ENCODE results near the gene BCL2L15.

Gene BCL2L15

GRCh38 chr1:113929750-113930498, 42.5 kb upstream of the BCL2L15 start:
- peak overlapping the region; percentile 99 for H3K4me3 ChIP-seq
- H3K9me3 ChIP-seq (ENCODE audit: low read depth, low read length), result no peaks in the 10 kb centered on the region

GRCh38 chr1:113928941-113929749, 41.8 kb upstream of the BCL2L15 start, which contains the start of gene HIPK1:
TSS of gene HIPK1 (plus strand) at chr1:113929324.
- no peak for DNase-seq (ENCODE audit: low read depth, low spot score)
- H3K9ac ChIP-seq (ENCODE audit: insufficient read length), result peak within 1 kb of the TSS; percentile 87
- no peaks in the 10 kb centered on the region for H3K9me3 ChIP-seq (ENCODE audit: low read depth, low read length)
- peak within 1 kb of the TSS; percentile 99 for H3K4me3 ChIP-seq
- H3K36me3 ChIP-seq (ENCODE audit: insufficient read depth, low read length), result peaks cover 8% of the 10 kb centered on the region
- peak within 1 kb of the TSS; percentile 88 for H3K27ac ChIP-seq
- TF ChIP-seq FOXP2 (optimal IDR thresholded peaks at IDR 0.05; ENCODE audit: control extremely low read depth, extremely low read length, insufficient read depth) (no peak), EZH2 (IDR thresholded peaks at IDR 0.05) (no peak), POLR2AphosphoS5 (IDR thresholded peaks at IDR 0.05; ENCODE audit: borderline replicate concordance, low read depth, low read length) (peak; percentile 80)

More at GRCh38 chr1:113929750-113930498, 42.5 kb upstream of the BCL2L15 start:
- no peak for DNase-seq (ENCODE audit: low read depth, low spot score)
- TF ChIP-seq POLR2AphosphoS5 (IDR thresholded peaks at IDR 0.05; ENCODE audit: borderline replicate concordance, low read depth, low read length), result no peak
- no peak for TF ChIP-seq FOXP2 (optimal IDR thresholded peaks at IDR 0.05; ENCODE audit: control extremely low read depth, extremely low read length, insufficient read depth)
- no peak for TF ChIP-seq EZH2 (IDR thresholded peaks at IDR 0.05)
- peaks cover 14% of the 10 kb centered on the region for H3K36me3 ChIP-seq (ENCODE audit: insufficient read depth, low read length)
- peak overlapping the region; percentile 88 for H3K27ac ChIP-seq
- peak overlapping the region; percentile 87 for H3K9ac ChIP-seq (ENCODE audit: insufficient read length)

GRCh38 chr1:113928187-113928930, 41.0 kb upstream of the BCL2L15 start:
- no peak for DNase-seq (ENCODE audit: low read depth, low spot score)
- TF ChIP-seq POLR2AphosphoS5 (IDR thresholded peaks at IDR 0.05; ENCODE audit: borderline replicate concordance, low read depth, low read length) (no peak), EZH2 (IDR thresholded peaks at IDR 0.05) (no peak), FOXP2 (optimal IDR thresholded peaks at IDR 0.05; ENCODE audit: control extremely low read depth, extremely low read length, insufficient read depth) (no peak)
- Histone ChIP-seq H3K27ac (peak overlapping the region; percentile 88), H3K4me3 (peak overlapping the region; percentile 99), H3K9ac (ENCODE audit: insufficient read length) (peak overlapping the region; percentile 87), H3K36me3 (ENCODE audit: insufficient read depth, low read length) (no peaks in the 10 kb centered on the region), H3K9me3 (ENCODE audit: low read depth, low read length) (no peaks in the 10 kb centered on the region)

- no peaks in the 10 kb centered on the region for H3K36me3 ChIP-seq (ENCODE audit: insufficient read depth, low read length)
- H3K4me3 ChIP-seq, result no peak overlapping the region
- no peak for DNase-seq (ENCODE audit: low read depth, low spot score)
- no peaks in the 10 kb centered on the region for H3K9me3 ChIP-seq (ENCODE audit: low read depth, low read length)
- no peak overlapping the region for H3K27ac ChIP-seq
- TF ChIP-seq POLR2AphosphoS5 (IDR thresholded peaks at IDR 0.05; ENCODE audit: borderline replicate concordance, low read depth, low read length) (no peak), EZH2 (IDR thresholded peaks at IDR 0.05) (no peak), FOXP2 (optimal IDR thresholded peaks at IDR 0.05; ENCODE audit: control extremely low read depth, extremely low read length, insufficient read depth) (no peak)
- H3K9ac ChIP-seq (ENCODE audit: insufficient read length), result no peak overlapping the region
Observed at GRCh38 chr1:113924473-113924872, 37.1 kb upstream of the BCL2L15 start.

GRCh38 chr1:113922957-113923356, 35.6 kb upstream of the BCL2L15 start:
- DNase-seq (ENCODE audit: low read depth, low spot score), result no peak
- H3K9ac ChIP-seq (ENCODE audit: insufficient read length), result no peak overlapping the region
- no peak overlapping the region for H3K27ac ChIP-seq

GRCh38 chr1:113918243-113918642, 30.9 kb upstream of the BCL2L15 start:
- H3K4me3 ChIP-seq, result no peak overlapping the region

More at GRCh38 chr1:113922957-113923356, 35.6 kb upstream of the BCL2L15 start:
- Histone ChIP-seq H3K4me3 (no peak overlapping the region), H3K9me3 (ENCODE audit: low read depth, low read length) (no peaks in the 10 kb centered on the region), H3K36me3 (ENCODE audit: insufficient read depth, low read length) (no peaks in the 10 kb centered on the region)
- TF ChIP-seq EZH2 (IDR thresholded peaks at IDR 0.05) (no peak), FOXP2 (optimal IDR thresholded peaks at IDR 0.05; ENCODE audit: control extremely low read depth, extremely low read length, insufficient read depth) (no peak), POLR2AphosphoS5 (IDR thresholded peaks at IDR 0.05; ENCODE audit: borderline replicate concordance, low read depth, low read length) (no peak)

GRCh38 chr1:113917400-113918082, 30.2 kb upstream of the BCL2L15 start:
- no peak overlapping the region for H3K4me3 ChIP-seq
- peaks cover 11% of the 10 kb centered on the region for H3K36me3 ChIP-seq (ENCODE audit: insufficient read depth, low read length)

More at GRCh38 chr1:113918243-113918642, 30.9 kb upstream of the BCL2L15 start:
- Histone ChIP-seq H3K36me3 (ENCODE audit: insufficient read depth, low read length) (peaks cover 6% of the 10 kb centered on the region; the same call in 1 of the 2 replicates), H3K9me3 (ENCODE audit: low read depth, low read length) (no peaks in the 10 kb centered on the region), H3K27ac (no peak overlapping the region), H3K9ac (ENCODE audit: insufficient read length) (no peak overlapping the region)
- TF ChIP-seq FOXP2 (optimal IDR thresholded peaks at IDR 0.05; ENCODE audit: control extremely low read depth, extremely low read length, insufficient read depth) (no peak), EZH2 (IDR thresholded peaks at IDR 0.05) (no peak), POLR2AphosphoS5 (IDR thresholded peaks at IDR 0.05; ENCODE audit: borderline replicate concordance, low read depth, low read length) (no peak)
- no peak for DNase-seq (ENCODE audit: low read depth, low spot score)

More at GRCh38 chr1:113917400-113918082, 30.2 kb upstream of the BCL2L15 start:
- TF ChIP-seq EZH2 (IDR thresholded peaks at IDR 0.05) (no peak), FOXP2 (optimal IDR thresholded peaks at IDR 0.05; ENCODE audit: control extremely low read depth, extremely low read length, insufficient read depth) (no peak), POLR2AphosphoS5 (IDR thresholded peaks at IDR 0.05; ENCODE audit: borderline replicate concordance, low read depth, low read length) (no peak)
- H3K9ac ChIP-seq (ENCODE audit: insufficient read length), result no peak overlapping the region
- DNase-seq (ENCODE audit: low read depth, low spot score), result no peak
- H3K27ac ChIP-seq, result no peak overlapping the region
- no peaks in the 10 kb centered on the region for H3K9me3 ChIP-seq (ENCODE audit: low read depth, low read length)

All from SK-N-MC (cell line).